SK-N-MC (cell line): ENCODE data around the gene CHD9.

Experiments used
- DNase-seq: peaks from one replicate; pipeline ENCODE4 v3.0.0-alpha.2; 2011; ENCODE audit warnings: low read depth, low spot score
- H3K27ac ChIP-seq: fragments of 200-600 bp; sonication (generic); 2 replicates; pipeline ENCODE4 v1.5.1; 2016; ENCODE audit warnings: mixed run types
- H3K36me3 ChIP-seq: fragments of 200-600 bp; sonication (generic); 2 replicates; pipeline ENCODE4 v1.6.1; 2017; ENCODE audit warnings: antibody characterized with exemption, low read length, mixed read lengths; ENCODE audit not compliant: insufficient read depth
- H3K4me3 ChIP-seq: fragments of 200-600 bp; sonication (generic); 2 replicates; pipeline ENCODE4 v1.5.1; 2016
- H3K9ac ChIP-seq: fragments of 200-600 bp; sonication (generic); 2 replicates; pipeline ENCODE4 v1.8.0; 2017; ENCODE audit warnings: mixed run types, mixed read lengths; ENCODE audit not compliant: insufficient read length
- H3K9me3 ChIP-seq: fragments of 200-600 bp; sonication (generic); 2 replicates; pipeline ENCODE4 v1.6.1; 2017; ENCODE audit warnings: low read depth, mild to moderate bottlenecking, antibody characterized with exemption, low read length, moderate library complexity, mixed read lengths
- EZH2 ChIP-seq: fragments of 200-600 bp; sonication (generic); IDR thresholded peaks from one replicate; pipeline ENCODE4 v1.6.1; 2017; ENCODE audit warnings: antibody characterized with exemption
- FOXP2 ChIP-seq: optimal IDR thresholded peaks from 2 replicates; pipeline ENCODE3; 2011; ENCODE audit warnings: mild to moderate bottlenecking, moderate library complexity; ENCODE audit not compliant: insufficient read depth; ENCODE audit errors: extremely low read length, control extremely low read depth
- POLR2AphosphoS5 ChIP-seq: IDR thresholded peaks from 2 replicates; pipeline ENCODE4 v1.6.1; 2012; ENCODE audit warnings: mild to moderate bottlenecking, low read depth, low read length, borderline replicate concordance

Gene CHD9

DNA sequence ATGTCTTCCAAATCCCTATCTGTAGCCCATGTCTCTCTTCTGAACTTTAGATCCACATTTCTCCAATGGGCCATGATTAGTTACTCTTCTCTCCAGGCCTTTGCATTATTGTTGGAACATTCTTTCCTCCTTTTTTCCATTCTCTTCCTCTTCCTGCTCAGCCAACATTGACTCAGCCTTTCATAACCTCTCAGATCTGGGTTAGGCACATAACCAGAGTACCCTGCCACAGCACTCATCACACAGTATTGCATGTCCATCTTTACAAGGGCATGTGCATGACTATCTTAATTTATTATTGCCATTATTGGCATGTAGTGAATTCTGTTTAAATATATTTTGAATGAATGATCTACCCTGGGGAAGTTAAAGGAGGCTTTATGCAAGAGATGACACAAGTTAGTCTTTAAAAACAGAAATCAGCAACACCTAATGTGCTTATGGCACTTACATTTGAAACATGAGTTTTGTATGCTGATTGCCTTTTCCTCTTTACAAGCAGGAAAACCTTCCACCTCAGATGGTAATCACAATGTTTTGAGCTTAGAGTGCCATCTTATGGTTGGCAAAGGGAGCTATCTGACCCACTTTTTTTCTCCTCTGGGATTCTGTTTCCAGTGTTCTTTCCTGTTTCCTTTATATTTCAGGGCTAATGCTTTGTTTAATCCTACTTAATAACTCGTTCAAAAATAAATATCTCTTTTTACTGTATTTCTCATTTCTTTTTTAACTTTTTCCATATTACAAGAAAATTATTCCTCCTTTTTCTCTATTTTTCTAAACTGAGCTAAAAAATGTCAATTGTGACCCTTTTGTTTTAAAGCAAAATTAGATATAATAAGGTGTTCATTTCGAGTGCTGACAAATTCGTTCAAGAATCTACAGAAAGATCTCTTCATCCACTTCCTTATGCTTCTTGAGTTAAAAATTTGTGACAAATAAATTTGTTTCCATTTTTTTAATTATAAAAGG, 228.5 kb downstream of the CHD9 start:
- peak; percentile 22 for DNase-seq
- Histone ChIP-seq H3K36me3 (peaks cover 30% of the 10 kb centered on the region), H3K27ac (no peak overlapping the region), H3K9ac (no peak overlapping the region), H3K9me3 (no peaks in the 10 kb centered on the region), H3K4me3 (no peak overlapping the region)
- TF ChIP-seq EZH2 (no peak), FOXP2 (no peak), POLR2AphosphoS5 (no peak)

- Histone ChIP-seq H3K27ac (no peak overlapping the region), H3K4me3 (no peak overlapping the region), H3K9me3 (no peaks in the 10 kb centered on the region), H3K36me3 (peaks cover 30% of the 10 kb centered on the region), H3K9ac (no peak overlapping the region)
- DNase-seq, result no peak
- TF ChIP-seq POLR2AphosphoS5, result no peak
- TF ChIP-seq FOXP2, result no peak
- no peak for TF ChIP-seq EZH2
Measured at GRCh38 chr16:53285236-53285635, 230.4 kb downstream of the CHD9 start.

GRCh38 chr16:53290520-53290919, 235.7 kb downstream of the CHD9 start:
- no peak for DNase-seq
- H3K9me3 ChIP-seq, result no peaks in the 10 kb centered on the region
- peaks cover 31% of the 10 kb centered on the region for H3K36me3 ChIP-seq
- H3K9ac ChIP-seq, result no peak overlapping the region
- no peak overlapping the region for H3K27ac ChIP-seq
- no peak overlapping the region for H3K4me3 ChIP-seq
- TF ChIP-seq FOXP2, result no peak
- no peak for TF ChIP-seq EZH2
- no peak for TF ChIP-seq POLR2AphosphoS5

DNA sequence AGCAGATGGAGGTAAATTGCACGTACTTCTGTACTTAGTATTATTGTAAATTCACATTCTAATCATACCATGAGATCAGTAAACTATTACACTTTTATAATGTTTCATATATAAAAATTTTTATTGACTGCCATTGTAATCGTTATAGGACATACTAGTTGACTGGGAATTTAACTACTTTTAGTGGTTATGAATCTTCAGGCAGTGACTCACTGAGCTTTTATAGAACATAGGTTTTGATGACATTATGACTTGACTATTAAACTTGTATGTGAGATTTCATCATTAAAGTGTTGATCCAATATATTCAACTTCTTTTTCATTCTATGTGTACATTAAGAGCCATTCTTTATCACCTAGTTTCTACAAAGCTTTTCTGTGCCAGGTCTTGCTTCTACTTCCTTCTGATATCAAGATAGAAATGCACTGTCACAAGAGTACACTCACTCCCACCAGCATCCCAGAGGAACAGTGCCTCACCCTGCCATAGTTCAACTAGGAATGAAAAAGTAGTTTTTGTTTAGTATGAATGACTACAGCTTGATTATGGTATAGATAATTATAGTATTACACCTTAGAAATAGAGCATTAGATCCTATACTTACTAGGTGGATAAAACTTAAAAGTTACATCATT, 237.1 kb downstream of the CHD9 start:
- no peak for DNase-seq
- Histone ChIP-seq H3K27ac (no peak overlapping the region), H3K4me3 (no peak overlapping the region), H3K9me3 (no peaks in the 10 kb centered on the region), H3K36me3 (peaks cover 17% of the 10 kb centered on the region), H3K9ac (no peak overlapping the region)
- TF ChIP-seq POLR2AphosphoS5 (no peak), FOXP2 (no peak), EZH2 (no peak)

- Histone ChIP-seq H3K4me3 (no peak overlapping the region), H3K9ac (no peak overlapping the region), H3K36me3 (peaks cover 22% of the 10 kb centered on the region; the same call in 1 of the 2 replicates), H3K27ac (no peak overlapping the region), H3K9me3 (no peaks in the 10 kb centered on the region)
- no peak for DNase-seq
- TF ChIP-seq POLR2AphosphoS5, result no peak
- no peak for TF ChIP-seq FOXP2
Measured at GRCh38 chr16:53297477-53297876, 242.7 kb downstream of the CHD9 start.

GRCh38 chr16:53304334-53304733, 249.5 kb downstream of the CHD9 start:
- Histone ChIP-seq H3K27ac (no peak overlapping the region), H3K9me3 (no peaks in the 10 kb centered on the region), H3K4me3 (no peak overlapping the region), H3K36me3 (peaks cover 21% of the 10 kb centered on the region), H3K9ac (no peak overlapping the region)
- TF ChIP-seq FOXP2 (no peak), POLR2AphosphoS5 (no peak), EZH2 (no peak)
- no peak for DNase-seq

DNA sequence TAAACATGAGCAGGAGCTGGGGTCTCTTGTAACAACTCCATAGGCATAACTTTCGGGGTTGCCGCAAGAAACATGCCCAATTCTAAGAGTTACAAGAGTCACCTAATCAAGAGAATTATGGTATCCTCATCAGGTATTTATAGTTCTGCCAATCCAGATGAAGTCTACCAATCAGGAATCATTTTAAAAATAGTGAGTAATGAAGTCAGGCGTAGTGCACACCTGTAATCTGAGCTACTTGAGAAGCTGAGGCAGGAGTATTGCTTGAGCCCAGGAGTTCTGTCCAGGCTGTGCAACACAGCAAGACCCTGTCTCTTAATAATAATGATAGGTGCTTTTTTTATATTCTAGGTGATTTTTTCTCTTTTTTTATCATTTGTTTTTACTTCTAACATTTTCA, 251.0 kb downstream of the CHD9 start:
- H3K36me3 ChIP-seq, result peaks cover 26% of the 10 kb centered on the region

DNA sequence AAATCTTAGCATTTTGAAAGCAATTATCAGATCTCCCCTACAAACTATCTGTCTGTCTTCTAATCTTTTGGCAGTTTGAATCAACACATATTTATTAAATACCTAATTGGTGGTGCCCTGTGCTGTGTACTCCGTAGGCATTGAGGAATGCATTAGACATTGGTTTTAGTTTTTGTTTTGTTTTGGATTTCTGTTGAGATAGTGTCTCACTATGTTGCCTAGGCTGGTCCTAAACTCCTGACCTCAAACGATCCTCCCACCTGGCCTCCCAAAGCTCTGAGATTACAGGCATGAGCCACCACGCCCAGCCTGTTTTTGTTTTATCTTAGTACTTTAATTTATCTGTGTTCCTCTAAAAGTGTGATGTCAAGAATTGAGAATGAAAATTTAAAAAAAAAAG, 254.7 kb downstream of the CHD9 start:
- Histone ChIP-seq H3K36me3 (peaks cover 19% of the 10 kb centered on the region), H3K9me3 (no peaks in the 10 kb centered on the region), H3K4me3 (no peak overlapping the region), H3K9ac (no peak overlapping the region), H3K27ac (no peak overlapping the region)
- DNase-seq, result no peak
- TF ChIP-seq EZH2, result no peak
- no peak for TF ChIP-seq POLR2AphosphoS5

More for the DNA sequence above, 251.0 kb downstream of the CHD9 start:
- TF ChIP-seq FOXP2 (no peak), POLR2AphosphoS5 (no peak), EZH2 (no peak)
- DNase-seq, result no peak
- Histone ChIP-seq H3K9ac (no peak overlapping the region), H3K4me3 (no peak overlapping the region), H3K9me3 (no peaks in the 10 kb centered on the region), H3K27ac (no peak overlapping the region)
